ENCODE measurements around the gene CCL13.
"Not testable (repeated sequence)": the region's sequence is repeated elsewhere in the genome, so short reads cannot be mapped to it uniquely, and the experiment has no call there.

Gene CCL13

GRCh38 chr17:34319039-34319483 is 37.2 kb upstream of the CCL13 start, which contains the start of gene CCL8:
Gene CCL8 (plus strand): TSS chr17:34319435. CDS start chr17:34319502, 67 bp downstream.
- no peaks in the 10 kb centered on the region for H3K27me3 ChIP-seq (ENCODE audit: insufficient read depth, insufficient read length)
- no peak for TF ChIP-seq YY1 (IDR thresholded peaks at IDR 0.05; ENCODE audit: insufficient read depth, insufficient read length)
- H3K4me1 ChIP-seq (ENCODE audit: insufficient read depth, insufficient read length) = no peaks in the 10 kb centered on the region
- H3K9me3 ChIP-seq (ENCODE audit: insufficient read depth, low read length) = no peaks in the 10 kb centered on the region; the same call in 1 of the 2 replicates
- no peaks in the 10 kb centered on the region for H3K36me3 ChIP-seq (ENCODE audit: insufficient read depth, insufficient read length, low read length)
- H3K9ac ChIP-seq (ENCODE audit: insufficient read length, low read depth) = no peak within 1 kb of the TSS
- no peak within 1 kb of the TSS for H3K4me3 ChIP-seq (ENCODE audit: insufficient read length, low read depth)
- no peak for DNase-seq (ENCODE audit: low read depth, low spot score)

GRCh38 chr17:34321964-34322363 is 34.3 kb upstream of the CCL13 start:
- DNase-seq (ENCODE audit: low read depth, low spot score) = no peak
- no peaks in the 10 kb centered on the region for H3K4me1 ChIP-seq (ENCODE audit: insufficient read depth, insufficient read length)
- H3K36me3 ChIP-seq (ENCODE audit: insufficient read depth, insufficient read length, low read length) = no peaks in the 10 kb centered on the region
- no peaks in the 10 kb centered on the region for H3K27me3 ChIP-seq (ENCODE audit: insufficient read depth, insufficient read length)
- no peak for TF ChIP-seq SUZ12 (IDR thresholded peaks at IDR 0.05; ENCODE audit: extremely low read depth, insufficient read depth, insufficient read length)
- TF ChIP-seq ZNF274 (IDR thresholded peaks at IDR 0.05; ENCODE audit: low read depth, low read length) = no peak
- no peak for TF ChIP-seq YY1 (IDR thresholded peaks at IDR 0.05; ENCODE audit: insufficient read depth, insufficient read length)
- no peak overlapping the region for H3K4me3 ChIP-seq (ENCODE audit: insufficient read length, low read depth)
- H3K9me3 ChIP-seq (ENCODE audit: insufficient read depth, low read length) = no peaks in the 10 kb centered on the region; the same call in 1 of the 2 replicates
- H3K9ac ChIP-seq (ENCODE audit: insufficient read length, low read depth) = no peak overlapping the region

GRCh38 chr17:34327580-34327979 is 28.7 kb upstream of the CCL13 start:
- not testable (repeated sequence) for H3K4me1 ChIP-seq (ENCODE audit: insufficient read depth, insufficient read length); H3K36me3 ChIP-seq (ENCODE audit: insufficient read depth, insufficient read length, low read length); H3K9ac ChIP-seq (ENCODE audit: insufficient read length, low read depth); DNase-seq (ENCODE audit: low read depth, low spot score); H3K4me3 ChIP-seq (ENCODE audit: insufficient read length, low read depth); H3K27me3 ChIP-seq (ENCODE audit: insufficient read depth, insufficient read length); H3K9me3 ChIP-seq (ENCODE audit: insufficient read depth, low read length)

- no peaks in the 10 kb centered on the region for H3K27me3 ChIP-seq (ENCODE audit: insufficient read depth, insufficient read length)
- no peak for DNase-seq (ENCODE audit: low read depth, low spot score)
- H3K9me3 ChIP-seq (ENCODE audit: insufficient read depth, low read length) = no peaks in the 10 kb centered on the region
- no peaks in the 10 kb centered on the region for H3K36me3 ChIP-seq (ENCODE audit: insufficient read depth, insufficient read length, low read length)
- H3K4me3 ChIP-seq (ENCODE audit: insufficient read length, low read depth) = no peak overlapping the region
- TF ChIP-seq SUZ12 (IDR thresholded peaks at IDR 0.05; ENCODE audit: extremely low read depth, insufficient read depth, insufficient read length) (no peak), ZNF274 (IDR thresholded peaks at IDR 0.05; ENCODE audit: low read depth, low read length) (no peak), YY1 (IDR thresholded peaks at IDR 0.05; ENCODE audit: insufficient read depth, insufficient read length) (no peak)
- H3K9ac ChIP-seq (ENCODE audit: insufficient read length, low read depth) = no peak overlapping the region
- H3K4me1 ChIP-seq (ENCODE audit: insufficient read depth, insufficient read length) = no peaks in the 10 kb centered on the region
These were observed 18.6 kb upstream of the CCL13 start for GRCh38 chr17:34337701-34338100.

- DNase-seq (ENCODE audit: low read depth, low spot score) = no peak
- Histone ChIP-seq H3K4me3 (ENCODE audit: insufficient read length, low read depth) (no peak overlapping the region), H3K4me1 (ENCODE audit: insufficient read depth, insufficient read length) (no peaks in the 10 kb centered on the region), H3K36me3 (ENCODE audit: insufficient read depth, insufficient read length, low read length) (no peaks in the 10 kb centered on the region), H3K27me3 (ENCODE audit: insufficient read depth, insufficient read length) (no peaks in the 10 kb centered on the region), H3K9ac (ENCODE audit: insufficient read length, low read depth) (no peak overlapping the region), H3K9me3 (ENCODE audit: insufficient read depth, low read length) (no peaks in the 10 kb centered on the region)
- TF ChIP-seq ZNF274 (IDR thresholded peaks at IDR 0.05; ENCODE audit: low read depth, low read length) (no peak), SUZ12 (IDR thresholded peaks at IDR 0.05; ENCODE audit: extremely low read depth, insufficient read depth, insufficient read length) (no peak), YY1 (IDR thresholded peaks at IDR 0.05; ENCODE audit: insufficient read depth, insufficient read length) (no peak)
These were observed 17.0 kb upstream of the CCL13 start for GRCh38 chr17:34339138-34339770.

GRCh38 chr17:34341916-34342315 is 14.4 kb upstream of the CCL13 start:
- no peaks in the 10 kb centered on the region for H3K36me3 ChIP-seq (ENCODE audit: insufficient read depth, insufficient read length, low read length)
- H3K27me3 ChIP-seq (ENCODE audit: insufficient read depth, insufficient read length) = no peaks in the 10 kb centered on the region
- TF ChIP-seq ZNF274 (IDR thresholded peaks at IDR 0.05; ENCODE audit: low read depth, low read length) (no peak), YY1 (IDR thresholded peaks at IDR 0.05; ENCODE audit: insufficient read depth, insufficient read length) (no peak), SUZ12 (IDR thresholded peaks at IDR 0.05; ENCODE audit: extremely low read depth, insufficient read depth, insufficient read length) (no peak)
- no peaks in the 10 kb centered on the region for H3K9me3 ChIP-seq (ENCODE audit: insufficient read depth, low read length)
- no peaks in the 10 kb centered on the region for H3K4me1 ChIP-seq (ENCODE audit: insufficient read depth, insufficient read length)
- H3K4me3 ChIP-seq (ENCODE audit: insufficient read length, low read depth) = no peak overlapping the region
- no peak for DNase-seq (ENCODE audit: low read depth, low spot score)
- no peak overlapping the region for H3K9ac ChIP-seq (ENCODE audit: insufficient read length, low read depth)

GRCh38 chr17:34347063-34347462 is 9.2 kb upstream of the CCL13 start:
- TF ChIP-seq ZNF274 (IDR thresholded peaks at IDR 0.05; ENCODE audit: low read depth, low read length) = no peak
- TF ChIP-seq SUZ12 (IDR thresholded peaks at IDR 0.05; ENCODE audit: extremely low read depth, insufficient read depth, insufficient read length) = no peak
- no peak for TF ChIP-seq YY1 (IDR thresholded peaks at IDR 0.05; ENCODE audit: insufficient read depth, insufficient read length)
- Histone ChIP-seq H3K4me3 (ENCODE audit: insufficient read length, low read depth) (no peak overlapping the region), H3K36me3 (ENCODE audit: insufficient read depth, insufficient read length, low read length) (no peaks in the 10 kb centered on the region), H3K9me3 (ENCODE audit: insufficient read depth, low read length) (no peaks in the 10 kb centered on the region), H3K4me1 (ENCODE audit: insufficient read depth, insufficient read length) (no peaks in the 10 kb centered on the region), H3K9ac (ENCODE audit: insufficient read length, low read depth) (no peak overlapping the region), H3K27me3 (ENCODE audit: insufficient read depth, insufficient read length) (no peaks in the 10 kb centered on the region)
- no peak for DNase-seq (ENCODE audit: low read depth, low spot score)

Data from NT2/D1 (cell line).